ENCODE data around the gene AKAP6.

Gene AKAP6

GRCh38 chr14:32816588-32816987 is 487.5 kb downstream of the AKAP6 start:
- Mint-ChIP-seq H3K4me3 (no peak overlapping the region), H3K4me1 (peaks cover 33% of the 10 kb centered on the region)
- no peak for TF ChIP-seq CTCF (IDR thresholded peaks at IDR 0.05)

GRCh38 chr14:32817780-32818179 is 488.7 kb downstream of the AKAP6 start:
- H3K4me3 Mint-ChIP-seq, result no peak overlapping the region
- H3K4me1 Mint-ChIP-seq, result peaks cover 25% of the 10 kb centered on the region
- no peak overlapping the region for H3K27ac Mint-ChIP-seq
- TF ChIP-seq CTCF (IDR thresholded peaks at IDR 0.05), result no peak
- no peaks in the 10 kb centered on the region for H3K36me3 Mint-ChIP-seq (ENCODE audit: low read depth)
- DNase-seq, result no peak
- H3K9me3 Mint-ChIP-seq, result no peaks in the 10 kb centered on the region
- no peaks in the 10 kb centered on the region for H3K27me3 Mint-ChIP-seq (ENCODE audit: low read depth, poor library complexity)

More at GRCh38 chr14:32816588-32816987, 487.5 kb downstream of the AKAP6 start:
- no peaks in the 10 kb centered on the region for H3K36me3 Mint-ChIP-seq (ENCODE audit: low read depth)
- DNase-seq, result no peak
- no peak overlapping the region for H3K27ac Mint-ChIP-seq
- no peaks in the 10 kb centered on the region for H3K9me3 Mint-ChIP-seq
- no peaks in the 10 kb centered on the region for H3K27me3 Mint-ChIP-seq (ENCODE audit: low read depth, poor library complexity)

- Mint-ChIP-seq H3K27ac (no peak overlapping the region), H3K4me1 (peaks cover 21% of the 10 kb centered on the region), H3K9me3 (no peaks in the 10 kb centered on the region), H3K4me3 (no peak overlapping the region), H3K36me3 (ENCODE audit: low read depth) (no peaks in the 10 kb centered on the region), H3K27me3 (ENCODE audit: low read depth, poor library complexity) (no peaks in the 10 kb centered on the region)
- no peak for DNase-seq
- no peak for TF ChIP-seq CTCF (IDR thresholded peaks at IDR 0.05)
Measured at GRCh38 chr14:32818581-32818980, 489.5 kb downstream of the AKAP6 start.

GRCh38 chr14:32820181-32820580 is 491.1 kb downstream of the AKAP6 start:
- H3K27me3 Mint-ChIP-seq (ENCODE audit: low read depth, poor library complexity), result no peaks in the 10 kb centered on the region
- no peak overlapping the region for H3K27ac Mint-ChIP-seq
- H3K4me3 Mint-ChIP-seq, result no peak overlapping the region
- DNase-seq, result no peak
- H3K36me3 Mint-ChIP-seq (ENCODE audit: low read depth), result no peaks in the 10 kb centered on the region
- H3K9me3 Mint-ChIP-seq, result no peaks in the 10 kb centered on the region
- H3K4me1 Mint-ChIP-seq, result peaks cover 9% of the 10 kb centered on the region
- no peak for TF ChIP-seq CTCF (IDR thresholded peaks at IDR 0.05)

- no peak overlapping the region for H3K4me3 Mint-ChIP-seq
- no peak for TF ChIP-seq CTCF (IDR thresholded peaks at IDR 0.05)
- no peak for DNase-seq
- no peak overlapping the region for H3K27ac Mint-ChIP-seq
- no peaks in the 10 kb centered on the region for H3K27me3 Mint-ChIP-seq (ENCODE audit: low read depth, poor library complexity)
- H3K4me1 Mint-ChIP-seq, result peaks cover 4% of the 10 kb centered on the region
- H3K9me3 Mint-ChIP-seq, result no peaks in the 10 kb centered on the region
- no peaks in the 10 kb centered on the region for H3K36me3 Mint-ChIP-seq (ENCODE audit: low read depth)
Measured at GRCh38 chr14:32820682-32821081, 491.6 kb downstream of the AKAP6 start.

GRCh38 chr14:32821964-32822653 is 493.0 kb downstream of the AKAP6 start:
- no peak for DNase-seq
- peaks cover 12% of the 10 kb centered on the region for H3K4me1 Mint-ChIP-seq
- H3K4me3 Mint-ChIP-seq, result no peak overlapping the region
- no peaks in the 10 kb centered on the region for H3K36me3 Mint-ChIP-seq (ENCODE audit: low read depth)
- no peak overlapping the region for H3K27ac Mint-ChIP-seq
- TF ChIP-seq CTCF (IDR thresholded peaks at IDR 0.05), result no peak
- no peaks in the 10 kb centered on the region for H3K27me3 Mint-ChIP-seq (ENCODE audit: low read depth, poor library complexity)
- H3K9me3 Mint-ChIP-seq, result no peaks in the 10 kb centered on the region
